Measurements from ENCODE around the gene TNPO3.

- TF ChIP-seq CTCF (IDR thresholded peaks at IDR 0.05) (no peak), POLR2A (IDR thresholded peaks at IDR 0.05) (no peak)
Observed at GRCh38 chr7:128936798-128937197, 118.1 kb downstream of the TNPO3 start.

Data from right lobe of liver (tissue), 4 donors.